ENCODE results near the gene ZNF700.

Gene ZNF700

GRCh38 chr19:11973019-11973810, 48.3 kb downstream of the ZNF700 start:
- no peak overlapping the region for H3K4me3 ChIP-seq (ENCODE audit: low read depth, low read length)
- no peak for TF ChIP-seq MYC (IDR thresholded peaks at IDR 0.05; ENCODE audit: low read depth, low read length)
- TF ChIP-seq POLR2A (IDR thresholded peaks at IDR 0.05; ENCODE audit: extremely low read depth, insufficient read length), result no peak
- TF ChIP-seq, protein P1, sequence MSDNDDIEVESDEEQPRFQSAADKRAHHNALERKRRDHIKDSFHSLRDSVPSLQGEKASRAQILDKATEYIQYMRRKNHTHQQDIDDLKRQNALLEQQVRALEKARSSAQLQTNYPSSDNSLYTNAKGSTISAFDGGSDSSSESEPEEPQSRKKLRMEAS (IDR thresholded peaks at IDR 0.05; ENCODE audit: low read depth, low read length), result no peak
- TF ChIP-seq CTCF (IDR thresholded peaks at IDR 0.05; ENCODE audit: low read depth, low read length), result no peak
- no peak for DNase-seq (ENCODE audit: low read depth)

GRCh38 chr19:11978492-11979100, 53.7 kb downstream of the ZNF700 start:
- H3K4me3 ChIP-seq (ENCODE audit: low read depth, low read length), result no peak overlapping the region
- TF ChIP-seq CTCF (IDR thresholded peaks at IDR 0.05; ENCODE audit: low read depth, low read length), result no peak
- TF ChIP-seq, protein P1 (IDR thresholded peaks at IDR 0.05; ENCODE audit: low read depth, low read length), result no peak
- TF ChIP-seq POLR2A (IDR thresholded peaks at IDR 0.05; ENCODE audit: extremely low read depth, insufficient read length), result no peak
- TF ChIP-seq MYC (IDR thresholded peaks at IDR 0.05; ENCODE audit: low read depth, low read length), result no peak
- no peak for DNase-seq (ENCODE audit: low read depth)

DNA sequence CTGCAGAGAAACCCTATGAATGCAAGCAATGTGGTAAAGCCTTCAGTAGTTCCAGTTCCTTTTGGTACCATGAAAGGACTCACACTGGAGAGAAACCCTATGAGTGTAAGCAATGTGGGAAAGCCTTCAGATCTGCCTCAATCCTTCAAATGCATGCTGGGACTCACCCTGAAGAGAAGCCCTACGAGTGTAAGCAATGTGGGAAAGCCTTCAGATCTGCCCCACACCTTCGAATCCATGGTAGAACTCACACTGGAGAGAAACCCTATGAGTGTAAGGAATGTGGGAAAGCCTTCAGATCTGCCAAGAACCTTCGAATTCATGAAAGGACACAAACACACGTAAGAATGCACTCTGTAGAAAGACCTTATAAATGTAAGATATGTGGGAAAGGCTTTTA, 54.6 kb downstream of the ZNF700 start:
- H3K4me3 ChIP-seq (ENCODE audit: low read depth, low read length), result no peak overlapping the region

GRCh38 chr19:11982526-11982925, 57.6 kb downstream of the ZNF700 start:
- TF ChIP-seq POLR2A (IDR thresholded peaks at IDR 0.05; ENCODE audit: extremely low read depth, insufficient read length) (no peak), CTCF (IDR thresholded peaks at IDR 0.05; ENCODE audit: low read depth, low read length) (no peak), MYC (IDR thresholded peaks at IDR 0.05; ENCODE audit: low read depth, low read length) (no peak)
- TF ChIP-seq, protein P1 (IDR thresholded peaks at IDR 0.05; ENCODE audit: low read depth, low read length), result no peak
- DNase-seq (ENCODE audit: low read depth), result no peak
- no peak overlapping the region for H3K4me3 ChIP-seq (ENCODE audit: low read depth, low read length)

More for the DNA sequence above, 54.6 kb downstream of the ZNF700 start:
- DNase-seq (ENCODE audit: low read depth), result no peak
- no peak for TF ChIP-seq MYC (IDR thresholded peaks at IDR 0.05; ENCODE audit: low read depth, low read length)
- no peak for TF ChIP-seq POLR2A (IDR thresholded peaks at IDR 0.05; ENCODE audit: extremely low read depth, insufficient read length)
- no peak for TF ChIP-seq CTCF (IDR thresholded peaks at IDR 0.05; ENCODE audit: low read depth, low read length)

GRCh38 chr19:11984986-11985385, 60.1 kb downstream of the ZNF700 start:
- peak; percentile 36 for DNase-seq (ENCODE audit: low read depth)
- TF ChIP-seq MYC (IDR thresholded peaks at IDR 0.05; ENCODE audit: low read depth, low read length) (no peak), CTCF (IDR thresholded peaks at IDR 0.05; ENCODE audit: low read depth, low read length) (peak; percentile 13), POLR2A (IDR thresholded peaks at IDR 0.05; ENCODE audit: extremely low read depth, insufficient read length) (no peak)
- TF ChIP-seq, protein P1 (IDR thresholded peaks at IDR 0.05; ENCODE audit: low read depth, low read length), result no peak
- no peak overlapping the region for H3K4me3 ChIP-seq (ENCODE audit: low read depth, low read length)

All from NB4 (cell line).